Activated gamma-delta T cell treated with anti-CD3 and anti-CD28 coated beads, Interleukin-2, amount 50 U/mL, for 16 hours (primary cell): Measurements from ENCODE around the gene LORICRIN.

Source experiments
- DNase-seq: peaks from one replicate; pipeline ENCODE4 v3.0.0-alpha.2; 2020; ENCODE audit warnings: low read depth

The LORICRIN gene

GRCh38 chr1:153306303-153307220 is 47.1 kb downstream of the LORICRIN start:
- DNase-seq = no peak

DNA sequence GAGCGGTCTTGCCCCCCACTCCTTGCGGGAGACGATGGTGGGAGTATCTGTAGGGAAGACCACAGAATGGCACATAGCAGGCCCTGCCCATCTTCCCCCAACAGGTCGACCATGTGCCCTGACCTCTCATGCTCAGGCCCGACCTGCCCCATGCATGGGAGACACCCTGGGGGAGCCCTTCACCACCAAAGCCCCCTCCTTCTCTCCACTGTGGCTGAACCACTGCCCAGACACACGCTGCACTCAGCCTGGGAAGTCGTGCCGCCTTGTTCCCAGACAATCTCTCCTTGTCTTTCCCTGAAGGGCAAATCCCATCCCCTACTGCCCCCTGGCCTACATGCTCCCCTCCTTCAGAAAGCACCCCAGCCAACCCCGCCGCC is 47.7 kb downstream of the LORICRIN start:
- no peak for DNase-seq

DNA sequence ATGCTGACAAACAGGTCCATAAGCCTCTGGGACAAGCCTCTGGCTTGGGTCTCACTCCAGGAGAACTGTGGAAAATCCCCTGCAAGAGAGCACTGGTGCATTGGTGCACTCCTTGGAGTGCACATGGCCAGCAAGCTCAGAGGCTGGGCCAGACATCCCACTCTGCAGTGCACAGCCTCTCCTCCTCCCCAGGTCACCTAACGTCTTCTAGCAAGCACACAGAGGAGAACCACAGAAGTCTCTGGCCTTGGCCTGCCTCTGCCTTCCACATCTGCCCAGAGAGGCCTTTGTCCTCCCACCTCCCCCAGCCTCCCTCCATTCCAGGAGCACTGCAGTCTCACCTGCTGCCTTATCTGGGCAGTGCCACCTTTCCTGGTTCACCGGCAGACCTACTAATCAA is 49.1 kb downstream of the LORICRIN start:
- DNase-seq = no peak

DNA sequence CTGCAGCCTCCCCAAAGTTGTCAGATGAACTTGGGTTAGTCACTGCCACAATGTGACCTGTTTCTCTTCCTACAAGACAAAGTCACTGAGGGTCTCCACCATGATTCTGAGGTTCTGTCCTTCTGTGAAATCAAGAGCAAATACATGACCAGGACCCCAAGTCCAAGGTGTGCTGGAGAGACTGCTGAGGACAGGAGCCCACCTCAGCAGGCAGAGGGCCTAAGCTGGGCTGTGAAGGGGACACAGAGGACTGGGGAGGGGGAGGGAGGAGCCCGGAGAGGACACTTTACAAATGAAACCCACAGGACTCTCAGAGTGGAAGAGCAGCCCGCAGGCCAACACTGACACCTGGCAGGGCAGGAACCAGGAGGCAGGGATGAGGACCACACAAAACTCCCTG is 50.0 kb downstream of the LORICRIN start:
- DNase-seq = no peak

DNA sequence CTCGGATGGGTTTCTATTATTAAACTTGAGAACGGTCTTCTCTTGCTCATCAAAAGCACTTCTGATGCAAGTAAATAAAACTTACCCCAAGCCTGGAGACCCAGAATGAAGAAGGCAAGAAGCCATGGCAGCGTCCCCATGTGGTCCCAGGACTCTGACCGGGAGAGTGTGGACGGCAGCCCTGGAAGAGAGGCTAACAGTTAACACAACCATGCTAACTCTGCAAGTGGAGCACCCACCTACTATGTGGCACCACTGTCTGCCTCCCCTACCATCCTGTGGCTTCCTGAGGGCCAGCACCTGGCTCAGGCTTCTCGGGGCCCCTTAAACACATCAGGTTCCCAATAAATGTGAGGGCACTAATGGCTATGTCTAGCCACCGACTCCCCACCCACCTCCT is 51.0 kb downstream of the LORICRIN start:
- DNase-seq = no peak
